NCI-H2196 (cell line): ENCODE data around the gene OR5T3.
"Not testable (repeated sequence)": the region's sequence is repeated elsewhere in the genome, so short reads cannot be mapped to it uniquely, and the experiment has no call there.

Source experiments
- DNase-seq: peaks from one replicate; lab custom pipeline; 2025; ENCODE audit not compliant: unreplicated experiment; lab: John Stamatoyannopoulos, UW

OR5T3 gene

GRCh38 chr11:56251954-56252353 lies at the start of gene OR5T3:
TSS of gene OR5T3 (plus strand) at chr11:56252254. CDS start at chr11:56252254, 0 bp downstream.
- no peak for DNase-seq

DNA sequence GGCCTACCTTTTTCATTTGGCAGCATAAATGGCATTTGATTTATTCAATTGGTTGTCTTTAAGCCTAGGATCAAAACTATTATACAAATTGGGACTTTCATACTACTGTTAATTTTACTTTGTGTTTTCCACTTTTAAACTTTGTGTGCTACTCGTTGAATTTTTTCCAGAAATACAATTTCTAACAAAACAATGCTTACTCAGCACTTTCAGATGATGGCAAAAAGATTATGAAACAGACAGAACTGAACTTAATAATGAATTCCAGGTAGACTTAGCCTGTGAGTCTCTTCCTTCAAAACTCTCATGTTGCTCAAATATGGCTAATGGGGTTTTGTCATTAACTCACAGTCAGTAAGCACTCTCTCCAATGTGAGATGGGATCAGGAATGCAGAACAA lies 44.3 kb upstream of the OR5T3 start:
- DNase-seq = no peak

GRCh38 chr11:56214537-56214936 lies 37.5 kb upstream of the OR5T3 start:
- no peak for DNase-seq

GRCh38 chr11:56219735-56220134 lies 32.3 kb upstream of the OR5T3 start:
- not testable (repeated sequence) for DNase-seq

- DNase-seq = no peak
These were observed 17.9 kb upstream of the OR5T3 start, which contains the start of gene OR5T2 for GRCh38 chr11:56234155-56234554. TSS of gene OR5T2 (minus strand) at chr11:56234255. CDS start at chr11:56233062, 1,193 bp downstream.

DNA sequence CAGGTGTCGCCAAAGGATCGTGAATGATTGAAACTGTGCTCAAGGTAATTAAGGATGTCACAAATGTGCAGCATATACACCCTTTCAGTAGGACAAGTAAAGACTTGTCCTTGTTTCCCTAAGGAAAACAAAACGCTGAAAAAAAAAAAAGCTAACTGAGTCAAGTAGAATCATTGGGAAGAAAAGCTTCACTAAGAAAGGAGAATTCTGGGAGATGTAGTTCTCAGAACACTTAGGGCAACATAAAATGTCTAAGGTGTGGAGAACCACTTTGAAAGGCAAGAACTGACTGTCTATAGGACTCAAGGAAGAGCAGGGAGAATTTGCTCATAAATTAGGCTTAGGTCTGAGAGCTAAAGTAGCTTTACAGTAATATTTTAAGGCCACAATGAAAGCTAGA lies 19.0 kb downstream of the OR5T3 start:
- DNase-seq = no peak

- DNase-seq = no peak
These were observed 21.8 kb downstream of the OR5T3 start, which contains the start of gene OR5T1 for GRCh38 chr11:56273854-56274253. TSS of gene OR5T1 (plus strand) at chr11:56274154. CDS start at chr11:56275639, 1,485 bp downstream.

DNA sequence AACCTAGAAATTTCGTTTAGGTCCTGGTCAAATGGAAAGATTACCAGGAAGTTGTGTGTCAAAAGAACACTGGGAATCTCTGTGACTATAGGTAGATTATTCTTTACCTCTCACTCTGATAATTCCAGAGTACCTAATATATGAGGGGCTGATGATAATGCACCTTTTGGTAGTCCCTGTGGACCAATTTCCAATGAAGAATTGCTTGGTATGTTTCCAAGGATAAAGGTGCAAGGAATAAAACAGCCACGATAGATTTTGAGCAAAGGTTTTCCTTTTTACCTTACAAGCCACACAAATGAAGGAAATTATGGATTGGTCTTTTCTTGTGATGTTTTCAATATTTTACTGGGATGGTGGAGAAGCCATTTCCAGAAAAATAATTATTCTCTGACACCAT lies 40.1 kb downstream of the OR5T3 start, which contains the start of gene OR8H1:
TSS of gene OR8H1 (minus strand) at position 101 of the 400 bp plus-strand sequence. CDS start 1,192 bp downstream, outside the sequence.
- DNase-seq = no peak

DNA sequence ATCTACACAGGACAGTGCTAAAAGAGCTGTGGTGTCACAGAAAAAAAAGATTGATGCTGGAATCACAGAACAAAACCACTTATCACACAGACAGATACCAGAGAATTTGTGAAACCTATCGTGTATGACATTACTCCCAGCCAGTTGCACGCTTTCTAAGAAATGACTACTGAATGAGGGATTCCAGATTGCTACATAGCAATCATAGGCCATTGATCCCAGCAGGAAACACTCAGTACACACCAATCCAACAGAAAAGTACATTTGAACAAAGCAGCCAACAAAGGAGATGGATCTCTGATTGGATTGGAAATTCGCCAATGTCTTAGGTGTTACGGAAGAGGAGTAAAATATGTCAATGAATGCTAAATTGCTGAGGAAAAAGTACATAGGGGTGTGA lies 44.8 kb downstream of the OR5T3 start:
- DNase-seq = no peak
